NCI-H1436 (cell line): ENCODE data around the gene RAD51B.

Experiments
- DNase-seq: peaks from one replicate; lab custom pipeline; 2025; lab: John Stamatoyannopoulos, UW

Gene RAD51B

GRCh38 chr14:68553311-68553710, 733.7 kb downstream of the RAD51B start:
- no peak for DNase-seq

- no peak for DNase-seq
These were observed 734.7 kb downstream of the RAD51B start for GRCh38 chr14:68554231-68554630.

GRCh38 chr14:68556253-68556652, 736.7 kb downstream of the RAD51B start:
- no peak for DNase-seq

GRCh38 chr14:68557648-68558047, 738.1 kb downstream of the RAD51B start:
- DNase-seq, result no peak

GRCh38 chr14:68558096-68558495, 738.5 kb downstream of the RAD51B start:
- no peak for DNase-seq

- DNase-seq, result no peak
These were observed 740.4 kb downstream of the RAD51B start for GRCh38 chr14:68559949-68560348.

- DNase-seq, result no peak
These were observed 742.0 kb downstream of the RAD51B start for GRCh38 chr14:68561531-68562007.

- no peak for DNase-seq
These were observed 743.3 kb downstream of the RAD51B start for GRCh38 chr14:68562911-68563250.

- no peak for DNase-seq
These were observed 743.9 kb downstream of the RAD51B start for GRCh38 chr14:68563251-68564131.

- no peak for DNase-seq
These were observed 744.7 kb downstream of the RAD51B start for GRCh38 chr14:68564191-68564825.

GRCh38 chr14:68564826-68565759, 745.5 kb downstream of the RAD51B start:
- no peak for DNase-seq

GRCh38 chr14:68566075-68566474, 746.5 kb downstream of the RAD51B start:
- no peak for DNase-seq

GRCh38 chr14:68568907-68569897, 749.6 kb downstream of the RAD51B start:
- DNase-seq, result no peak

GRCh38 chr14:68569970-68570409, 750.4 kb downstream of the RAD51B start:
- no peak for DNase-seq

GRCh38 chr14:68571114-68571591, 751.6 kb downstream of the RAD51B start:
- DNase-seq, result no peak

GRCh38 chr14:68571928-68572525, 752.4 kb downstream of the RAD51B start:
- DNase-seq, result no peak

- no peak for DNase-seq
These were observed 753.5 kb downstream of the RAD51B start for GRCh38 chr14:68573126-68573525.

- no peak for DNase-seq
These were observed 754.1 kb downstream of the RAD51B start for GRCh38 chr14:68573722-68574121.

GRCh38 chr14:68574461-68574860, 754.9 kb downstream of the RAD51B start:
- no peak for DNase-seq

- DNase-seq, result no peak
These were observed 755.3 kb downstream of the RAD51B start for GRCh38 chr14:68574906-68575305.
